Measurements from ENCODE around the gene COL5A1.

DNA sequence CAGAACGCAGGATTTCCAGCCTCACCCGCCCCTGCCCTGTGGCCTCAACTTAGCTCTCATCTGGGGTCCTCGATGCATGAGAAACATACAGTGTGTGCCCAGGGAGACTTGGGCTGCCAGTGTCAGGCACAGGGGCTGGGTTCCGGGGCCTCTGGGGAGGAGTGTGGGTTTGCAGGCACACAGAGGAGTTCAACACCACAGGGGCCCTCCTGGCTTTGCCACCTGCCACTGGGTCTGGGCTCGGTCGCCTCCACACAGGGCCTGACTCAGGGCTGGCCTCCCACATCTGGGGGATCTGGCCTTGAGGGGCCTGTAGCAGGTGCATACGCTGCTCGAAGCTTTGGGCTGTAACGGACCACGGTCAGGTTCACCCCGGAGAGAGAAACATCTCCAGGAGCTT is 111.6 kb downstream of the COL5A1 start:
- TF ChIP-seq CTCF (IDR thresholded peaks at IDR 0.05; ENCODE audit: low read length) (no peak), EZH2 (IDR thresholded peaks at IDR 0.05; ENCODE audit: borderline replicate concordance, low read length) (no peak)

Measured in OCI-LY1 (cell line).